ENCODE measurements around the gene LTBP2.

Gene LTBP2

DNA sequence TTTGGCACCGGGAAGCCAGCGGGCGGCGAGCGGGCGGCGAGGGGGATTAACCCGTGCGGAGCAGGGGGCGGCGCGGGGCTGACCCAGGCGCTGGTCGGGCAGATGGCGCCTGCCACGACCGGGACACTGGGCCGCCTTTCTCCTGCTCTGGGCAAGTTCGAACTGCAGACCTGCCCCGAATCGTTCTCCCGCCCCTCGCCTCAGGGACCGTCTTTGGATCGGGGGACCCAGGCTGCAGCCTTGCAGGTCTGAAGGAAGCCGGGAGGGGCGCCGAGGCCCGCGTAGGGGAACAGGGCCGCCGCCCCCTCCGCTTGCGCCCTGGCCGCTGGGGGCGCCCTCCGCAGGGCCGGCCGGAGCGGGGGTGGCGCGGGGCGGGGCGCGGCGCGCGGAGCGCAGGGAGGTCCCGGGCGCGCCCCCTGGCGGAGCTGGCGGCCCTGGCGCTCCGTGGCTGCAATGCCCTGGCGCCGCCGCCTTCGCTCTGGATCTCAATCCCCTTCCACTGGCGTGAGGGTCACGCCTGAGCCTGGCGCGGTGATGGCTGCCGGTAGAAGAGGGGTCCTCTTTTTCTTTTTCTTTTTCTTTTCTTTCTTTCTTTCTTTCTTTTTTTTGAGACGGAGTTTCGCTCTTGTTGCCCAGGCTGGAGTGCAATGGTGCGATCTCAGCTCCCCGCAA lies 449 bp upstream of the LTBP2 start:
- Histone ChIP-seq H3K36me3 (ENCODE audit: control insufficient read depth in 2 of 2, insufficient read depth in 1 of 2, low read length in 2 of 2) (no peaks in the 10 kb centered on the region), H3K27ac (ENCODE audit: extremely low read depth, low read depth, low read length) (peak overlapping the region; percentile 49; the same call in 1 of the 2 replicates), H3K4me1 (ENCODE audit: control insufficient read depth, insufficient read depth, low read length) (peaks cover 3% of the 10 kb centered on the region; the same call in 1 of the 2 replicates), H3K9me3 (ENCODE audit: control insufficient read depth, insufficient read depth, low read depth, low read length) (no peaks in the 10 kb centered on the region), H3K4me3 (ENCODE audit: low read depth, low read length) (peak overlapping the region; percentile 61)
- POLR2A ChIA-PET: no interaction called here
- CTCF ChIA-PET: interaction anchor here (0.6 to 3.2 kb wide), 35 partner anchors 9 to 669 kb away, joined by 3 to 18 read pairs (median 3); partner anchors contain the start of genes ABCD4, ISCA2, NPC2 and SYNDIG1L
- TF ChIP-seq ZNF560 (tag by site-specific recombination; IDR thresholded peaks at IDR 0.05; ENCODE audit: borderline replicate concordance) (peak; percentile 96), ZEB2 (tag by site-specific recombination; IDR thresholded peaks at IDR 0.05) (peak; percentile 27; the same call in 1 of the 2 replicates), ZBTB48 (tag by site-specific recombination; IDR thresholded peaks at IDR 0.05) (peak; percentile 89), ZNF521 (tag by site-specific recombination; IDR thresholded peaks at IDR 0.05) (no peak), ZNF549 (tag by site-specific recombination; IDR thresholded peaks at IDR 0.05) (no peak), KLF8 (tag by site-specific recombination; IDR thresholded peaks at IDR 0.05) (peak; percentile 34; the same call in 1 of the 2 replicates), ZNF571 (tag by site-specific recombination; IDR thresholded peaks at IDR 0.05) (no peak), GLIS1 (tag by site-specific recombination; IDR thresholded peaks at IDR 0.05) (peak; percentile 29; the same call in 1 of the 2 replicates), GFI1B (tag by site-specific recombination; IDR thresholded peaks at IDR 0.05) (no peak), ZBTB20 (tag by site-specific recombination; IDR thresholded peaks at IDR 0.05) (peak; percentile 17; the same call in 1 of the 2 replicates), ZSCAN30 (tag by site-specific recombination; IDR thresholded peaks at IDR 0.05) (0 out of 2 replicates have a peak, but pooled peaks have one; percentile 13), ZNF776 (tag by site-specific recombination; IDR thresholded peaks at IDR 0.05; ENCODE audit: borderline replicate concordance) (no peak), ZNF2 (tag by site-specific recombination; IDR thresholded peaks at IDR 0.05) (no peak), IKZF3 (tag by site-specific recombination; IDR thresholded peaks at IDR 0.05) (no peak), SP2 (tag by site-specific recombination; IDR thresholded peaks at IDR 0.05) (peak; percentile 35), ZXDB (tag by site-specific recombination; IDR thresholded peaks at IDR 0.05) (0 out of 2 replicates have a peak, but pooled peaks have one; percentile 38), KLF7 (tag by site-specific recombination; IDR thresholded peaks at IDR 0.05; ENCODE audit: borderline replicate concordance) (no peak)
- TF ChIP-seq, protein P1, sequence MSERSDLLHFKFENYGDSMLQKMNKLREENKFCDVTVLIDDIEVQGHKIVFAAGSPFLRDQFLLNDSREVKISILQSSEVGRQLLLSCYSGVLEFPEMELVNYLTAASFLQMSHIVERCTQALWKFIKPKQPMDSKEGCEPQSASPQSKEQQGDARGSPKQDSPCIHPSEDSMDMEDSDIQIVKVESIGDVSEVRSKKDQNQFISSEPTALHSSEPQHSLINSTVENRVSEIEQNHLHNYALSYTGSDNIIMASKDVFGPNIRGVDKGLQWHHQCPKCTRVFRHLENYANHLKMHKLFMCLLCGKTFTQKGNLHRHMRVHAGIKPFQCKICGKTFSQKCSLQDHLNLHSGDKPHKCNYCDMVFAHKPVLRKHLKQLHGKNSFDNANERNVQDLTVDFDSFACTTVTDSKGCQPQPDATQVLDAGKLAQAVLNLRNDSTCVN (tag by site-specific recombination; optimal IDR thresholded peaks at IDR 0.05): peak; percentile 46
- TF ChIP-seq, protein P2, sequence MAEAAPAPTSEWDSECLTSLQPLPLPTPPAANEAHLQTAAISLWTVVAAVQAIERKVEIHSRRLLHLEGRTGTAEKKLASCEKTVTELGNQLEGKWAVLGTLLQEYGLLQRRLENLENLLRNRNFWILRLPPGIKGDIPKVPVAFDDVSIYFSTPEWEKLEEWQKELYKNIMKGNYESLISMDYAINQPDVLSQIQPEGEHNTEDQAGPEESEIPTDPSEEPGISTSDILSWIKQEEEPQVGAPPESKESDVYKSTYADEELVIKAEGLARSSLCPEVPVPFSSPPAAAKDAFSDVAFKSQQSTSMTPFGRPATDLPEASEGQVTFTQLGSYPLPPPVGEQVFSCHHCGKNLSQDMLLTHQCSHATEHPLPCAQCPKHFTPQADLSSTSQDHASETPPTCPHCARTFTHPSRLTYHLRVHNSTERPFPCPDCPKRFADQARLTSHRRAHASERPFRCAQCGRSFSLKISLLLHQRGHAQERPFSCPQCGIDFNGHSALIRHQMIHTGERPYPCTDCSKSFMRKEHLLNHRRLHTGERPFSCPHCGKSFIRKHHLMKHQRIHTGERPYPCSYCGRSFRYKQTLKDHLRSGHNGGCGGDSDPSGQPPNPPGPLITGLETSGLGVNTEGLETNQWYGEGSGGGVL (tag by site-specific recombination; IDR thresholded peaks at IDR 0.05): peak; percentile 21; the same call in 1 of the 2 replicates
- TF ChIP-seq, protein P3, sequence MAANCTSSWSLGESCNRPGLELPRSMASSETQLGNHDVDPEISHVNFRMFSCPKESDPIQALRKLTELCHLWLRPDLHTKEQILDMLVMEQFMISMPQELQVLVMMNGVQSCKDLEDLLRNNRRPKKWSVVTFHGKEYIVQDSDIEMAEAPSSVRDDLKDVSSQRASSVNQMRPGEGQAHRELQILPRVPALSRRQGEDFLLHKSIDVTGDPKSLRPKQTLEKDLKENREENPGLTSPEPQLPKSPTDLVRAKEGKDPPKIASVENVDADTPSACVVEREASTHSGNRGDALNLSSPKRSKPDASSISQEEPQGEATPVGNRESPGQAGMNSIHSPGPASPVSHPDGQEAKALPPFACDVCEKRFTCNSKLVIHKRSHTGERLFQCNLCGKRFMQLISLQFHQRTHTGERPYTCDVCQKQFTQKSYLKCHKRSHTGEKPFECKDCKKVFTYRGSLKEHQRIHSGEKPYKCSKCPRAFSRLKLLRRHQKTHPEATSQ (tag by site-specific recombination; IDR thresholded peaks at IDR 0.05): no peak
- TF ChIP-seq, protein P4, sequence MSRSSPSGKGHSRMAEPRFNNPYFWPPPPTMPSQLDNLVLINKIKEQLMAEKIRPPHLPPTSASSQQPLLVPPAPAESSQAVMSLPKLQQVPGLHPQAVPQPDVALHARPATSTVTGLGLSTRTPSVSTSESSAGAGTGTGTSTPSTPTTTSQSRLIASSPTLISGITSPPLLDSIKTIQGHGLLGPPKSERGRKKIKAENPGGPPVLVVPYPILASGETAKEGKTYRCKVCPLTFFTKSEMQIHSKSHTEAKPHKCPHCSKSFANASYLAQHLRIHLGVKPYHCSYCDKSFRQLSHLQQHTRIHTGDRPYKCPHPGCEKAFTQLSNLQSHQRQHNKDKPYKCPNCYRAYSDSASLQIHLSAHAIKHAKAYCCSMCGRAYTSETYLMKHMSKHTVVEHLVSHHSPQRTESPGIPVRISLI (tag by site-specific recombination; IDR thresholded peaks at IDR 0.05): no peak
- TF ChIP-seq, protein P5, sequence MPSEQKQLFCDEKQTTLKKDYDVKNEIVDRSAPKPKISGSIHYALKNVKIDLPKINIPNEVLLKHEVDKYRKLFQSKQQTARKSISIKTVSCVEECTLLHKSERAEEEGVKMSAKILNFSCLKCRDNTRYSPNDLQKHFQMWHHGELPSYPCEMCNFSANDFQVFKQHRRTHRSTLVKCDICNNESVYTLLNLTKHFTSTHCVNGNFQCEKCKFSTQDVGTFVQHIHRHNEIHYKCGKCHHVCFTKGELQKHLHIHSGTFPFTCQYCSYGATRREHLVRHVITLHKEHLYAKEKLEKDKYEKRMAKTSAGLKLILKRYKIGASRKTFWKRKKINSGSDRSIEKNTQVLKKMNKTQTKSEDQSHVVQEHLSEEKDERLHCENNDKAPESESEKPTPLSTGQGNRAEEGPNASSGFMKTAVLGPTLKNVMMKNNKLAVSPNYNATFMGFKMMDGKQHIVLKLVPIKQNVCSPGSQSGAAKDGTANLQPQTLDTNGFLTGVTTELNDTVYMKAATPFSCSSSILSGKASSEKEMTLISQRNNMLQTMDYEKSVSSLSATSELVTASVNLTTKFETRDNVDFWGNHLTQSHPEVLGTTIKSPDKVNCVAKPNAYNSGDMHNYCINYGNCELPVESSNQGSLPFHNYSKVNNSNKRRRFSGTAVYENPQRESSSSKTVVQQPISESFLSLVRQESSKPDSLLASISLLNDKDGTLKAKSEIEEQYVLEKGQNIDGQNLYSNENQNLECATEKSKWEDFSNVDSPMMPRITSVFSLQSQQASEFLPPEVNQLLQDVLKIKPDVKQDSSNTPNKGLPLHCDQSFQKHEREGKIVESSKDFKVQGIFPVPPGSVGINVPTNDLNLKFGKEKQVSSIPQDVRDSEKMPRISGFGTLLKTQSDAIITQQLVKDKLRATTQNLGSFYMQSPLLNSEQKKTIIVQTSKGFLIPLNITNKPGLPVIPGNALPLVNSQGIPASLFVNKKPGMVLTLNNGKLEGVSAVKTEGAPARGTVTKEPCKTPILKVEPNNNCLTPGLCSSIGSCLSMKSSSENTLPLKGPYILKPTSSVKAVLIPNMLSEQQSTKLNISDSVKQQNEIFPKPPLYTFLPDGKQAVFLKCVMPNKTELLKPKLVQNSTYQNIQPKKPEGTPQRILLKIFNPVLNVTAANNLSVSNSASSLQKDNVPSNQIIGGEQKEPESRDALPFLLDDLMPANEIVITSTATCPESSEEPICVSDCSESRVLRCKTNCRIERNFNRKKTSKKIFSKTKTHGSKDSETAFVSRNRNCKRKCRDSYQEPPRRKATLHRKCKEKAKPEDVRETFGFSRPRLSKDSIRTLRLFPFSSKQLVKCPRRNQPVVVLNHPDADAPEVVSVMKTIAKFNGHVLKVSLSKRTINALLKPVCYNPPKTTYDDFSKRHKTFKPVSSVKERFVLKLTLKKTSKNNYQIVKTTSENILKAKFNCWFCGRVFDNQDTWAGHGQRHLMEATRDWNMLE (tag by site-specific recombination; conservative IDR thresholded peaks at IDR 0.05; ENCODE audit: low read depth): no peak
- TF ChIP-seq, protein P6, sequence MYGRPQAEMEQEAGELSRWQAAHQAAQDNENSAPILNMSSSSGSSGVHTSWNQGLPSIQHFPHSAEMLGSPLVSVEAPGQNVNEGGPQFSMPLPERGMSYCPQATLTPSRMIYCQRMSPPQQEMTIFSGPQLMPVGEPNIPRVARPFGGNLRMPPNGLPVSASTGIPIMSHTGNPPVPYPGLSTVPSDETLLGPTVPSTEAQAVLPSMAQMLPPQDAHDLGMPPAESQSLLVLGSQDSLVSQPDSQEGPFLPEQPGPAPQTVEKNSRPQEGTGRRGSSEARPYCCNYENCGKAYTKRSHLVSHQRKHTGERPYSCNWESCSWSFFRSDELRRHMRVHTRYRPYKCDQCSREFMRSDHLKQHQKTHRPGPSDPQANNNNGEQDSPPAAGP (tag by site-specific recombination; IDR thresholded peaks at IDR 0.05): no peak
- TF ChIP-seq, protein P7, sequence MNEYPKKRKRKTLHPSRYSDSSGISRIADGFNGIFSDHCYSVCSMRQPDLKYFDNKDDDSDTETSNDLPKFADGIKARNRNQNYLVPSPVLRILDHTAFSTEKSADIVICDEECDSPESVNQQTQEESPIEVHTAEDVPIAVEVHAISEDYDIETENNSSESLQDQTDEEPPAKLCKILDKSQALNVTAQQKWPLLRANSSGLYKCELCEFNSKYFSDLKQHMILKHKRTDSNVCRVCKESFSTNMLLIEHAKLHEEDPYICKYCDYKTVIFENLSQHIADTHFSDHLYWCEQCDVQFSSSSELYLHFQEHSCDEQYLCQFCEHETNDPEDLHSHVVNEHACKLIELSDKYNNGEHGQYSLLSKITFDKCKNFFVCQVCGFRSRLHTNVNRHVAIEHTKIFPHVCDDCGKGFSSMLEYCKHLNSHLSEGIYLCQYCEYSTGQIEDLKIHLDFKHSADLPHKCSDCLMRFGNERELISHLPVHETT (tag by site-specific recombination; IDR thresholded peaks at IDR 0.05): no peak
